Epithelial cell of esophagus (primary cell): ENCODE data around the gene RPL26.

ENCODE experiments used
- DNase-seq: peaks from one replicate; pipeline ENCODE4 v3.0.0; 2010; ENCODE audit warnings: low read depth
- H3K4me3 ChIP-seq: 2 replicates; pipeline ENCODE4 v1.5.1; 2011; ENCODE audit warnings: mild to moderate bottlenecking, low read length, control low read depth
- CTCF ChIP-seq: IDR thresholded peaks from 2 replicates; pipeline ENCODE4 v1.5.1; 2011; ENCODE audit warnings: low read depth, mild to moderate bottlenecking, low read length, control low read depth, inconsistent platforms; ENCODE audit not compliant: insufficient read depth; ENCODE audit errors: missing control alignments

Gene RPL26

GRCh38 chr17:8419305-8419704, 36.3 kb upstream of the RPL26 start:
- no peak for TF ChIP-seq CTCF
- H3K4me3 ChIP-seq, result no peak overlapping the region
- DNase-seq, result no peak

GRCh38 chr17:8418471-8418870, 35.5 kb upstream of the RPL26 start:
- no peak overlapping the region for H3K4me3 ChIP-seq
- DNase-seq, result no peak
- no peak for TF ChIP-seq CTCF

GRCh38 chr17:8417806-8418205, 34.8 kb upstream of the RPL26 start:
- TF ChIP-seq CTCF, result peak; percentile 12
- DNase-seq, result peak; percentile 88
- no peak overlapping the region for H3K4me3 ChIP-seq

- H3K4me3 ChIP-seq, result no peak overlapping the region
- no peak for TF ChIP-seq CTCF
- DNase-seq, result no peak
Measured at GRCh38 chr17:8413938-8414337, 30.9 kb upstream of the RPL26 start.

- no peak for TF ChIP-seq CTCF
- H3K4me3 ChIP-seq, result peak overlapping the region; percentile 19
- no peak for DNase-seq
Measured at GRCh38 chr17:8413328-8413727, 30.3 kb upstream of the RPL26 start.

GRCh38 chr17:8412089-8412488, 29.1 kb upstream of the RPL26 start:
- no peak for DNase-seq
- H3K4me3 ChIP-seq, result no peak overlapping the region
- no peak for TF ChIP-seq CTCF

GRCh38 chr17:8410883-8411238, 27.9 kb upstream of the RPL26 start:
- no peak overlapping the region for H3K4me3 ChIP-seq
- TF ChIP-seq CTCF, result no peak
- no peak for DNase-seq
